Germinal center (tissue), 1 donor: ENCODE results near the gene SDC4.

Source experiments
- DNase-seq: peaks from one replicate; pipeline ENCODE4 v3.0.0; 2012; ENCODE audit warnings: mixed read lengths, low spot score

Gene SDC4

GRCh38 chr20:45297786-45298497, 50.3 kb downstream of the SDC4 start:
- DNase-seq, result no peak

- no peak for DNase-seq
These were observed 53.6 kb downstream of the SDC4 start for GRCh38 chr20:45294659-45295058.

GRCh38 chr20:45294003-45294368, 54.2 kb downstream of the SDC4 start:
- DNase-seq, result no peak

GRCh38 chr20:45293041-45294002, 54.9 kb downstream of the SDC4 start:
- DNase-seq, result peak; percentile 85

GRCh38 chr20:45292343-45292742, 55.9 kb downstream of the SDC4 start:
- DNase-seq, result no peak

GRCh38 chr20:45291526-45291925, 56.7 kb downstream of the SDC4 start:
- DNase-seq, result no peak

GRCh38 chr20:45290677-45291355, 57.4 kb downstream of the SDC4 start:
- DNase-seq, result peak; percentile 70

GRCh38 chr20:45289942-45290676, 58.1 kb downstream of the SDC4 start:
- no peak for DNase-seq

- DNase-seq, result no peak
These were observed 59.4 kb downstream of the SDC4 start for GRCh38 chr20:45288860-45289259.

- no peak for DNase-seq
These were observed 59.8 kb downstream of the SDC4 start for GRCh38 chr20:45288376-45288775.

- DNase-seq, result no peak
These were observed 64.6 kb downstream of the SDC4 start for GRCh38 chr20:45283551-45284057.

- DNase-seq, result no peak
These were observed 65.3 kb downstream of the SDC4 start for GRCh38 chr20:45282700-45283550.

GRCh38 chr20:45279992-45280391, 68.2 kb downstream of the SDC4 start:
- DNase-seq, result no peak

- no peak for DNase-seq
These were observed 72.9 kb downstream of the SDC4 start for GRCh38 chr20:45275338-45275737.
